Motor neuron (in vitro differentiated cells): ENCODE data around the gene JPH2. TPM values are rescaled to one million over a fixed set of nuclear protein-coding genes. Genes with fewer than 3 reads are reported as not detected.
"Not testable (repeated sequence)": the region's sequence is repeated elsewhere in the genome, so short reads cannot be mapped to it uniquely, and the experiment has no call there.

Experiments used
- ATAC-seq, 8 experiments: fragments of 200-7000 bp; cut with Tn5 transposase; replicated peaks in 6 of 8; 2 replicates each; pipeline ENCODE4 v1.8.0; 2021; ENCODE audit warnings: mild to moderate bottlenecking in 8 of 8, moderate library complexity in 8 of 8
- H3K27ac ChIP-seq, 2 donors: fragments of 250-450 bp; sonication (Bioruptor Pico); 2 replicates each; pipeline ENCODE4 v1.9.0; 2021; ENCODE audit warnings: antibody characterized with exemption in 2 of 2, mild to moderate bottlenecking in 2 of 2, moderate library complexity in 1 of 2
- H3K4me1 ChIP-seq, 2 donors: fragments of 250-450 bp; sonication (Bioruptor Pico); replicated peaks in 1 of 2; 2 replicates each; pipeline ENCODE4 v1.6.1; 2021; ENCODE audit warnings: antibody characterized with exemption in 2 of 2, mild to moderate bottlenecking in 2 of 2, moderate library complexity in 1 of 2
- H3K4me3 ChIP-seq, 5 donors: fragments of 250-450 bp; sonication (Bioruptor Pico); 2 replicates each; pipeline ENCODE4 v1.9.0; 2021; ENCODE audit warnings: antibody characterized with exemption in 5 of 5, mild to moderate bottlenecking in 5 of 5, moderate library complexity in 4 of 5
- WGBS, 10 experiments: fragments of 450-650 bp; shearing (Covaris generic); methylation state at CpG; one replicate each; pipeline ENCODE4 v1.0.0; 2022; 5-methylcytosine and 5-hydroxymethylcytosine counted together
- in situ Hi-C, 9 experiments: fragments of 400-800 bp; cut with MboI; loops; one replicate each; pipeline ENCODE4 v1.15.0; 2021; ENCODE audit warnings: low sequenced_read_pairs in 9 of 9, low pct_unique_long_range_greater_than_20kb in 2 of 9; ENCODE audit not compliant: unreplicated experiment in 9 of 9
- total RNA-seq, 8 experiments: library from RNA; unstranded; fragments of 300-600 nt; gene quantifications; 2 replicates each; pipeline versions ENCODE4 v1.2.3 to v1.2.4, GENCODE V29; 2022

The JPH2 gene
- total RNA-seq, 8 experiments from 2014 or later, result 0.05 to 2.4 (median 0.28) TPM; not detected in 1

DNA sequence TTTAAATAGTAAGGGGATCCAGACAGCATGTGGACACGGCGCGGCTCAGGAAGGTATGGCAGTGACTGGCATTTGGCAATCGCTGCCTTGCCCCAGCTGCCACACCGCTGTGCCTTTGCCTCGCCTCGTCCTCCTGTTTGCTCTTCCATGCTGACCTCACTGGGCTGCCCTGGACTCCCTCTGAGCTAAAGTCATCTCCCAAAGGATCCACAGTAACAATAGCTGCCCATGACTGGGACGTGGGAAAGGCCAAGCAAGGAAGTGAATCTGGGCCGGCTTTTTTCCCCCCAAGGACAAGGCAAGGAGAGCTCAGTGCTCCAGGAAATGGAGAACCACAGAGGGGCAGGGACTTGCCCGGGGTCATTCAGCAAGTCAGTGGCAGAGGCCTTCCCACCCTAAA is 48.1 kb downstream of the JPH2 start:
- Histone ChIP-seq H3K27ac (no peak overlapping the region), H3K4me1 (peaks cover 0 to 4% of the 10 kb centered on the region in 2 donors), H3K4me3 (no peak overlapping the region)
- in situ Hi-C loops, result no loop called here
- WGBS, 10 experiments, result 62 to 94% (median 86%) methylated on average over 3 to 9 of the region's 10 CpGs; no CpG with 5 or more reads in 2 of the 10 experiments
- ATAC-seq, result no peak

DNA sequence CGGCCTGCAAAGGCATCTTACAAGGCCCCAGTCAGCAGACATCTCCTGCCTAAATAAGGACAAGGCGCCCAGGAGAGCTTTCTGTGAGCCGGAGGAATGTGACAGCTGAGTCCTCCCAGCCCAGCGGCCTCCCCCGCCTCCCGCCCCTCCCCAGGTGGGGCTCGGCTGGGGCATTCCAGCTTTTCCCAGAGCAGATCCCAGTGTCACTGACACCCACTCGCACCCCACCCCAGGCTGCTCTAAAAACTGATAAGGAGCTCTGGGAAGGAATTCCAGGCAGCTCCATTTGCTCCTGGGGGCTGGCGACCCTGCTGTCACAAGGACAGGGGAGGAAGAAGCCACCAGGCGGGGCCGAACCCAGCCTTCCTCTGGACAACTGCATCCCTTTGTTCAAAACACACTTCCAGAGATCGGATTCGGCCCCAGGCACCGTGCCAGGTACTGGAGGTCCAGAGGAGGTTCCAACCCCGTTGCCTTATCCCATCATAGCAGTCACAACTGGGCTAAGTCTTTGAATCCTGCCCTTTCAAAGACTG is 49.7 kb downstream of the JPH2 start:
- H3K4me1 ChIP-seq, result peaks cover 0 to under 1% of the 10 kb centered on the region in 2 donors
- ATAC-seq, result peak; percentile 51 to 97 (median 83)
- H3K4me3 ChIP-seq, result no peak overlapping the region
- WGBS, 10 experiments, result 10 to 80% (median 48%) methylated on average over 1 to 4 of the region's 15 CpGs; no CpG with 5 or more reads in 4 of the 10 experiments
- in situ Hi-C loops, result no loop called here
- H3K27ac ChIP-seq, result no peak overlapping the region

DNA sequence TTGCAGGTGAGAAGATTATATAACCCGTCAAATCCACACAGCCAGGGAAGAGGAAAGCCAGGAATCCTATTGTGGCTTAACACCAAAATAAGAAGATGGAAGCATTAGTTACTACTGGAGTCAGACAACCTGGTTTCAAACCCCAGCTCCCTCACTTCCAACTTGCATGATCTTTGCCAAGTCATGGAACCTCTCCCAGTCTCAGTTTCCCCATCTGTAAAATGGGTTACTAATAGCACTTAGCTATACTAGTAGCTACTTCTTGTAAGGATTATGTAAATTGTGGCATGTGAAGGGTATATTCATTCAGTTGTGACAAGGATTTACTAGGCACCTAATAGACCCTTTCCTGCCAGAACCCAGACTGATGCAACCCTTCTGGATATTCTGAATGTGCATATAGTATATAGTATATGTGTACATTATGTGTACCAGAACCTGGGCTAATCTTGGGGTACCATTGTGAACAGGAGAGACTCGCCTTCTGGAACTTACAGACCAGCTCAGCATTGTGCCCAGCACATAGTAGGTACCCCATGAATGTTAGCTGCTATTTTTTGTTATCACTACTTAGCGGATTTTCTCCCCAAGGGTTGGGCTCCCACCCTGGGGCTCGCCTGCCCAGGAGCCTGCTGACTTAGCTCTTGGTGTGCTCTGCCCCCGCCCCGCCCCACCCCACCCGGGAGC is 50.3 kb downstream of the JPH2 start:
- Histone ChIP-seq H3K27ac (no peak overlapping the region), H3K4me1 (no peaks in the 10 kb centered on the region), H3K4me3 (no peak overlapping the region)
- WGBS, 10 experiments, result 33 to 100% (median 100%) methylated on average over 1 to 2 of the region's 7 CpGs; no CpG with 5 or more reads in 1 of the 10 experiments
- ATAC-seq, result no peak
- in situ Hi-C loops, result no loop called here

DNA sequence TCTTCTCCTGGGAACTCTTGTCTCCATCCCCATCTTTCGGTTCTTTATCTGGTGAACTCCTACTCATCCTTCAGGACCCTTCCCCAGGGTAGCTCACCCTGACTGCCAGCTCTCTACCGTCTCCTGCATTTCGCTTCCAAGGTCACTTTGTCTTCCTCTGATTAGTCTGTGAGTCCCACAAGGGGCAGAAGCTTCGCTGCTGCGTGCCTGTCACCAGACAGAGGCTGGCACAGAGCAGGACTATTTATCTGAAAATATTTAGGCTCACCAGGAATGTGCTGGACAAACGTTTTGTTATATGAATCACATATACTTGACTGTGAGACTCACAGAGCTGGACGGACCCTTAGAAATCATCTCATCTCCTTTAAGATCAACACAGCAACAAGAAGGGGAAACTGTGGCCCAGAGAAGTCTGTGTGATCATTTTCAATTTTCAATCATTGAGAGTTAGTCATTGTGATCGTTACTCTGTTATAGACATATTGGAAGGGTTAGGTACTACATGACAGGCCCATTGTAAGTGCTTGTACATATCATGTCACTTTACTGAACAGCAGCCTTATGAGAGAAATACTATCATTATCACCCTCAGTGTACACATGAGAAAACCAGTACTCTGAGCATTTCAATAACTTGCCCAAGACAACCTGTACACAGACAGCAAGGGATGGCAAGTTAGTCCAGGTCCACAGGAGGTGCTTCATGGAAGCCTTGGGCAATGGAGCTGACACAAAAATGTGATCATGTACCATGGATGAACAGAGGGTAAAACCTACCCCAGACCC is 51.4 kb downstream of the JPH2 start:
- Histone ChIP-seq H3K27ac (no peak overlapping the region), H3K4me3 (no peak overlapping the region), H3K4me1 (no peaks in the 10 kb centered on the region)
- in situ Hi-C loops, result no loop called here
- peak in 1 of 8 experiments; percentile 9 for ATAC-seq
- WGBS, 10 experiments, result 40 to 100% (median 61%) methylated on average over 1 to 7 of the region's 8 CpGs; no CpG with 5 or more reads in 1 of the 10 experiments

DNA sequence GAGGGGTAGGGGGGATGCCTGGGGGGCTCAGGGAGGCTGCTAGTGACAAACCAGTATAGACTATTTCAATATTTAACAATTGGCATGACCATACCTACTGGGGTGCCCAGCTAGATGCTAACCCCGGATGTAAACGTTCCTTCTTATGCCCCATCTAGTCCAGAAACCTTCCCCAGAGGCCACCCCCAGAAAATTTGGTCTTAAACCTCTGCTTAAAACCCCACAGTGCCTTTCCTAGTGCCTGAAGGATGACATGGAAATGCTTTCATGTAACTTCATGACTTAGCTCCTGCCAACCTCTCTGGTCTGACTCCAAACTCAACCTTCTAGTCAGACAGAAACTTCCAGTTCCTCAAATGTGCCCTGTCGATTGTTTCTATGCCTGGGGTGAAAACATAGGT is 52.0 kb downstream of the JPH2 start:
- no peak overlapping the region for H3K4me3 ChIP-seq
- no peaks in the 10 kb centered on the region for H3K4me1 ChIP-seq
- peak in 1 of 8 experiments; percentile 33 for ATAC-seq
- WGBS, 10 experiments, result 20 to 100% (median 79%) methylated on average over 1 to 2 of the region's 3 CpGs; no CpG with 5 or more reads in 4 of the 10 experiments
- in situ Hi-C loops, result no loop called here
- H3K27ac ChIP-seq, result no peak overlapping the region

DNA sequence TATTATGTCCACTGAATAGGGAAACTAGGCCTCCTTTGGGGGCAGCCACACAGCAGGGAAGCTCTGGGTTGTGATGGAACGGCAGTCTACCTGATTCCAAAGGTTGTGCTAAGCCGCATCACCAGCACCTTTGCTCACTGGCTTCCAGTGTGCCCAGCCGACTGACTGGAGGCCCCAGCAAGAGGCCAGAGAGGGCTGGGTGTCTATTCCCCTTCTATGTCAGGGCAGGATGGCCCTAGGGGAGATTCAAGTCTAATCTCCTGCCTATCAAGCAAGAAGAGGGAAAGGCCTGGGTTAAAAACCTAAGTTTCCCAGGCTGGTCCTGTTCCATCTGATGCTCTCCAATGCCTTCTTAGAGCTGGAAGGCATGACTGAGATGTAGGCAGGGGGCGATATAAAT is 53.6 kb downstream of the JPH2 start:
- in situ Hi-C loops, result no loop called here
- H3K27ac ChIP-seq, result no peak overlapping the region
- ATAC-seq, result no peak
- H3K4me1 ChIP-seq, result no peaks in the 10 kb centered on the region
- no peak overlapping the region for H3K4me3 ChIP-seq
- WGBS, 10 experiments, result 60 to 87% (median 61%) methylated on average over 2 to 3 of the region's 4 CpGs; no CpG with 5 or more reads in 7 of the 10 experiments

DNA sequence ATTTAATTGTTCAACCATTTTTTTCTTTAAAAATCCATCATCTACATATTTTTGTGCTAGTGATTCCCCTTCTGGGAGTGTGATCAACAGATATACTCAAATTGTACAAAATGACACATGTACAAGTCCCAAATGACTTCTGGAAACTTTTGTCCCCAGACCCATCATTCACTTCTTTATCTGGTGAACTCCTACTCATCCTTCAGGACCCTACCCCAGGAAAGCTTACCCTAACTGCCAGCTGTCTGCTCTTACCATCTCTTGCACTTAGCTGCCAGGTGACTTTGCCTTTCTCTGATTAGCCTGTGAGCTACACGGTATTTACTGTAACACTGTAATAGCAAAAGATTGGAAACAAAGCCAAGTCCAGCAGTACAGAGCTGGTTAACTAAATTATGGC is 55.3 kb downstream of the JPH2 start:
- H3K27ac ChIP-seq, result no peak overlapping the region
- no peak for ATAC-seq
- in situ Hi-C loops, result no loop called here
- H3K4me3 ChIP-seq, result no peak overlapping the region
- no peaks in the 10 kb centered on the region for H3K4me1 ChIP-seq
- WGBS, 10 experiments, result 71 to 100% (median 100%) methylated on average over 1 of the region's 1 CpG; no CpG with 5 or more reads in 7 of the 10 experiments

DNA sequence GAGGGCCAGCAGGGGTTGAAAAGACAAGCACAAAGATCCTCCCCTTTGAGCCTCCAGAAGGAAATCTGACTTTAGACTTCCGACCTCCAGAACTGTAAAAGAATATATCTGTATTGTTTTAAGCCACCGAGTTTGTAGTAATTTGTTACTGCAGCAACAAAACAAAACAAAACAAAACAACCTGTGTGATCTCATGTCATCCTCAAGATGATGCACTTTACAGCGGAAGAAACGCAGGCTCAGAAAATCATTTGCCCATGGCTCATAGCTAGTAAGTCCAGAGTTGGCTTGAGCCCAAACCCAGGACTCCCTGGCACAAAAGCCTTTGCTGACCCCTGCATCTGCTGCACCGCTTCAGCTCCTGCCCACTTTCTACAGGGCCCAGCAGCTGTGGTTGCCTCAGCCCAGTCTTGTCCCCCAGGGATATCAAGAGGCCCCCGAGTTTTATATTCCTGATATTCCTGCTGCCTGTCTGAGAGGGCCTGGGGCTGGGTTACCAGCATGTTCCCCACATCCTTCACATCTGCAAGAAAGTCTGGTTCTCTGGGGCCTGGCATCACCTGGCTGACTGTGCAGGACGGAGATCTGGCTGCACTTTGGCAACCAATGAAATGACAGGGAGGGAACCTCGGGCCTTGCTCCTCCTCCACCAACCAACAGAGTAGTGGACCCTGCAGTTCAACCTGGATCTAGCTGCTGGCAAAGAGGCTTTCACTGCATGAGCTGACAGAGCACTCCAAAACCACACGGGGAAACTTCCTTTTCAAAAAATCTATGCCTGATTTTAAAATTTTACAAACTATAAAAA is 56.9 kb downstream of the JPH2 start:
- Histone ChIP-seq H3K4me1 (no peaks in the 10 kb centered on the region), H3K4me3 (no peak overlapping the region), H3K27ac (no peak overlapping the region)
- in situ Hi-C loops, result no loop called here
- no peak for ATAC-seq
- WGBS, 10 experiments, result 27 to 90% (median 66%) methylated on average over 2 to 8 of the region's 9 CpGs

DNA sequence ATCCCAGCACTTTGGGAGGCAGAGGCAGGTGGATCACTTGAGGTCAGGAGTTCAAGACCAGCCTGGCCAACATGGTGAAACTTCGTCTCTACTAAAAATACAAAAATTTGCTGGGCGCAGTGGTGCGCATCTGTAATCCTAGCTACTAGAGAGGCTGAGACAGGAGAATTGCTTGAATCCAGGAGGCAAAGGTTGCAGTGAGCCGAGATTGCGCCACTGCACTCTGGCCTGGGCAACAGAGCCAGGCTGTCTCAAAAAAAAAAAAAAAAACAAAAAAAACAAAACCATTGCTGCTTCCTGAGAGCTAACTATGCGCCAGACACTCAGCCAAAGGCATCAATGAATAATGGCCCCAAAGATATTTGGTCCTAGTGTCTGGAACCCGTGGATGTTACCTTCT is 57.7 kb downstream of the JPH2 start:
- 60 to 100% (median 82%) methylated on average over 1 to 6 of the region's 7 CpGs; no CpG with 5 or more reads in 3 of the 10 experiments for WGBS, 10 experiments
- H3K27ac ChIP-seq, in situ Hi-C loops, H3K4me1 ChIP-seq, ATAC-seq, H3K4me3 ChIP-seq: not testable (repeated sequence)

DNA sequence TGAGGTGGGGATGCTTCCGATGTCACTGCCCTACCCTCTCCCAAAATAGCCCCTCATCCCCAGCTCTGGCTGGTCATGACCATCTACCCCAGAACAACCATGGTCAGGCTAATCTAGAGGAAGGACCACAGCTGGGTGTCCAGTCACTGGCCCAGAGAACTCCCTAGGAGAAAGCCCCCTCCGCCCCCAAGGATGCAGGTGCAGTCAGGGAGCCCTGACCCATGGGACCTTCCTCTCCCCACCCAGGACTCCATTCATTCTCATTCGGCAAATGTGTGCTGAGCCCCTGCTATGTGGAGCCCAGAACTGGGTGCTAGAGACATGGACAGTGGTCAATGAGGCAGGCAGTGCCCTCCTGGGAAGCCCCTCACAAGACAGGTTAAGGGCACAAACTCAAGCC is 60.5 kb downstream of the JPH2 start:
- Histone ChIP-seq H3K4me1 (no peaks in the 10 kb centered on the region), H3K27ac (no peak overlapping the region), H3K4me3 (no peak overlapping the region)
- 30 to 100% (median 87%) methylated on average over 1 to 2 of the region's 3 CpGs; no CpG with 5 or more reads in 5 of the 10 experiments for WGBS, 10 experiments
- in situ Hi-C loops, result no loop called here
- ATAC-seq, result no peak

DNA sequence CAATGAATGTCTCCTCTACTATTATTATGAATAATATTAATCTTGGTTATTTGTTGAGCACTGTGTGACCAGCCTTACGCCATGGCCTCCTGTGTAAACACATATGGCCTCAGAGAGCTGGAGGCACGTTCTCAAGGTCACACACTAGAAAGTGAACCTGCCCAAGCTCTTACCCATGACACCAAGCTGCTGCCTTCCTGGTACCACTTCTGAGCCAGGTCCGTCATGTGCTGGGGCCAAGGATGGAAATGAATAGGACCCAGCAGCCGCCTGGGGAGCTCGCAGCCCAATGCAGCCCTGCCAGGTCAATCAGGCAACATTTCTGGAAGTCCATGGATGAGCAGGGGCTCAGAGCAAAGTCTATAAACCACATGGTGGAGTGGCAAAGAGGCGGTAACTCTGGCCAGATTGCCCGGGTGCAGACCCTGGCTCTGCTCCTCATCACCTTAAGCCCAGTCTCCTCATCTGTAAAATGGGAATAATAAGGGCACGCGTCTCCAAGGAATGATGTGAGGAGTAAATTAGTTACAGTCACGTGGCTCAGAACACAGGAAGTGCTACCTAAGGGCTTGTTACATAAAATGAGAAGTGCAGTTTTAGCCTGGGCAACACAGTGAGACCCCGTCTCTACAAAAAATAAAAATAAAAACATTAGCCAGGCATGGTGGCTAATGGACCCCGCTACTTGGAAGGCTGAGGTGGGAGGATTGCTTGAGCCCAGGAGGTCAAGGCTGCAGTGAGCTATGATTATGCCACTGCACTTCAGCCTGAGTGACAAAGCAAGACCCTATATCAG is 61.5 kb downstream of the JPH2 start:
- WGBS, 10 experiments, result 0 to 100% (median 88%) methylated on average over 1 to 11 of the region's 12 CpGs; no CpG with 5 or more reads in 2 of the 10 experiments
- no peak for ATAC-seq
- H3K4me3 ChIP-seq, result no peak overlapping the region
- in situ Hi-C loops, result no loop called here
- no peak overlapping the region for H3K27ac ChIP-seq
- H3K4me1 ChIP-seq, result no peaks in the 10 kb centered on the region

DNA sequence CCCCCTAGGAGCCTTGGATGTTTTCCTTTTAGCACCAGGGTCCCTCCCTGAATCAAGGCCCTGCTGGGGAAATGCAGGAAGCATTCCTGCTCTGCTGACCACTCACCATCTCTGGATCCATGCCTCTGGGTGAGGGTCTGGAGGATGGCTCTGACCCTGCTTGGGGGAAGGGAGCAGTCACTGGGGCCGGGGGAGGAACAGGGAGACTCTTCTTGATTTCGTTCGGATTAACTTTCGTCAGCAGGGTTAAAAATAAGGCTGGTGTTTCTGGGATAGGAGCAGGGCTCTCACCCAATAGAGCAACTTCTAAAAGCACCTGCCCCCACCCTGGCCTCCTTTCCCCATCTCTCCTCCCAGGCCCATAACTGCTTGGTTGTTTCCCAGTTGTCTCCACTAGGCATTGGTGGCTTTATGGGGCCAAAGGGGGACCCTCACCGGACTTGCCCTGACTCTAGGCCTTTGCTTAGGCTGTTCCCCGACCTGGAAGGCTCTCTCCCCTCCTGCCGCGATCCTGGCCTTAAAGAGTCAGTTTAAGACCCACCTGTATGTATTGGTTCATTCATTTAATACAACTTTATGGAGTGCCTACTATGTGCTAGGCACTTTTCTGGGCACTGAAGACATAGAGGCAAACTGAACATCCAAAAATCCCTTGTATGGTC is 63.0 kb downstream of the JPH2 start:
- in situ Hi-C loops, result no loop called here

More for the DNA sequence above, 63.0 kb downstream of the JPH2 start:
- Histone ChIP-seq H3K4me3 (no peak overlapping the region), H3K27ac (no peak overlapping the region), H3K4me1 (no peaks in the 10 kb centered on the region)
- 30 to 100% (median 92%) methylated on average over 1 to 5 of the region's 8 CpGs; no CpG with 5 or more reads in 4 of the 10 experiments for WGBS, 10 experiments
- ATAC-seq, result no peak
